Right ventricle myocardium superior (tissue), 1 donor: ENCODE results near the gene CDCA3. TPM values are rescaled to one million over a fixed set of nuclear protein-coding genes. Genes with fewer than 3 reads are reported as not detected.
"Not testable (repeated sequence)": the region's sequence is repeated elsewhere in the genome, so short reads cannot be mapped to it uniquely, and the experiment has no call there.

ENCODE experiments used
- ATAC-seq: fragments of 200-7000 bp; cut with Tn5 transposase; one replicate; pipeline ENCODE4 v1.9.1; 2020; ENCODE audit warnings: mild to moderate bottlenecking; ENCODE audit not compliant: poor library complexity
- DNase-seq: peaks from one replicate; pipeline ENCODE4 v3.0.0-alpha.2; 2020
- intact Hi-C: fragments of 100-400 bp; cut with DNase I; formaldehyde crosslinking; loops from one replicate; pipeline ENCODE4 v1.11.2; 2022
- total RNA-seq: library from RNA; stranded (reverse); fragmentation: NEBNext Ultra II Directional; extraction: Animal tissue kit (Norgen Biotek cat#: 25700); gene quantifications from one replicate; pipeline ENCODE4 v1.2.1, GENCODE V29; 2021
- donor health status: DM: no; HTN: yes; CAD: no; lungs with severe emphysema.

CDCA3 gene
- total RNA-seq, 1 donor from 2014 or later, result 1.3 TPM

DNA sequence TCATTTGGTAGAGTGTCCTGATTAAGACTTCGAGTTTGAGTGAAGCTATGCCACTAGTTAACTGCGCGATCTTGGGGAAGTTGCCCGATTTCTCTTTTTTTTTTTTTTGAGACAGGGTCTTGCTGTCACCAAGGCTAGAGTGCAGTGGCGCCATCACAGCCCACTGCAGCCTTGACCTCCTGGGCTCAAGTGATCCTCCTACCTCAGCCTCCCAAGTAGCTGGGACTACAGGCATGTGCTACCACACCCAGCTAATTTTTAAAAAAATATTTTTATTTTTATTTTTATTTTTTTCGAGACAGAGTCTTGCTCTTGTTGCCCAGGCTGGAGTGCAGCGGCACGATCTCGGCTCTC is 22.9 kb upstream of the CDCA3 start:
- DNase-seq, intact Hi-C loops, ATAC-seq: not testable (repeated sequence)

DNA sequence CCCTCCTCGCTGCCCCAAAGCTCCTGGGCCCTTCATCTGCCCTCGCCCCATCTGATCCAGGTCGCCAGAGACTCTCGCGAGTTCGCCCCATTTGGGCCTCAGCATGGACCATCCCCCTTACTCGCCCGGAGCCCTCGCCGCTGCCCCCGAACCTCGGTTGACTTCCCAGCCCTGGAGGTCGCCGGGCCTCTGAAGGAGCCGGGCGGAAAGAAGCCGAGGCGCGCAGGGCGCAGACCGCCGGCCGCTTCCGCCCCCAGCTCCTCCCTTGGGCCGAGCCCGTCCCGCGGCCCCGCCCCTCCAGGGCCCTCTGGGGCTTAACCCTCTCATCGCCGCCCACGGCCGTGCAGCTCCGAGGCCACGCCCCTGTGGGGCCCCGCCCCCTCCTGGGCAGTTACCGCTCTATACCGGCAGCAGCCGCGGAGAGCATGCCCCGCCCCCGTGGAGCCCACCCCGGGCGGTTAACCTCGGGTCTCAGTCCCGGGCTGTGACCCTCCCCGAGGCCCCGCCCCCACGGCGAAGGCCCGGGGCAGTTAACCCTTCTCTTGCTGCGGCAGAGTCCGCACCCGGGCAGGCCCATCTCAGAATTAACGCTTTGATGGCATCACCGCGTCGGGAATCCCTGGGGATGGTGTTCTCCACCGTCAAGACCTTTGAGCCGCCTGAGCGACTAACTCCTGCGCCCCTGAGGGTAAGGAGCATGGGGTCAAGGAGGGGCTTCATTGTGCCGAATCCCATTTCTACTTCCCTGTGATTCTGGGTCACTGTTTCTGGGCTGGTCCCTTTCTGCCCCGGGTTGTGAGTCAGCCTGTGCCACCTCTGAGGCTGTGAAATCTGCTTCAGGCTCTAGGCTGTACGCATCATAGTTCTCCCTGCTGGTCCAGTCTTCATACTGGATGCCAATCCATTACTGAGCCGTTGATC is 22.3 kb upstream of the CDCA3 start, which contains the start of gene SPSB2:
Gene SPSB2 (minus strand): TSS at position 210 of the 921 bp plus-strand sequence. CDS start 402 bp downstream, outside the sequence.
- ATAC-seq (peak; percentile 92), DNase-seq (peak; percentile 99)
- intact Hi-C loops, result no loop called here

DNA sequence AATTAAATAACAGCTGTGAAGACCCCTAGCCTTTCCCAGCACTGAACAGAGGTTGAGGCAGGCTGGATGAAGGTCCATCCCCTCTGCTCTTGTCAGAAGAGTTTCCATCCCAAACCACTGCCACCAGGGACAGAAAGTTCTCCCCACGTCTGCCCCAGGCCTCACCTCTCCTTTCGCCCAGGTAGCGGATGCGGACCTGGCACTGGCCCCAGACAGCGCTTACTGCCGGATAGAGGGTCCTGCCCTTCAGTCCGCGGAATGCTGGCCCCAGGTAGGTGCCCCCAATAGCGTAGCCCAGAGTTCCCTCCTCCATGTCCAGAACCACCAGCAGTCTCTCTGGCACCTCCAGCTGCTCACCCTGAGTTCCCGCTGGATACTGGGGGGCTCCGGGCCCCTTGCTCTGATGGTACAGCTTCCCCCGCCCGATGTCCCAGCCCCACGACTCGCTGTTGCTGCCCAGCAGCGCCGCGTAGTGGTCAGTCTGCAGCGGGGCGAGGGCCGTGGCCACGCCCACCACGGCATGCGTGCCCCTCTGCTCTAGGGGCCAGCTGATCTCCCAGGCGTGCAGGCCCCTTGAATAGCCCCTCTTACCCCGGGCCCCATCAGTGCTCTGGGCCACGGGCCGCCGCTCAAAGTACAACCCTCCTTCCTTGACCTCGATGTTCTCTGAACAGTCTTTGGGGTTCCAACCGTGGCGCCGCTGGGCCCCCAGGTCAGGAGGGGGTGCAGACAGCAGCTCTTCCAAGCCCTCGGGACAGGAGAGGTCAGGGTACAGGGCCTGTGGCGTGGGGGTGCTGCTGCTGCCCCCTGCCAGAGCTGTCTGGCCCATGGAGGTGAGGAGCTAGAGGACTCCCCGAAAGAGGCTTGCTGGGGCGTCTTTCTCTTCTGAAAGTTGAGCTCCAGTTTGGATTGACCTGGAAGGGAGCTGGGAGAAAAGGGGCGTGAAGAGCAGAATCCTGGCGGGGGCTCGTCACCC is 21.3 kb upstream of the CDCA3 start:
- peak; percentile 92 for DNase-seq
- peak; percentile 75 for ATAC-seq
- intact Hi-C loops, result no loop called here

DNA sequence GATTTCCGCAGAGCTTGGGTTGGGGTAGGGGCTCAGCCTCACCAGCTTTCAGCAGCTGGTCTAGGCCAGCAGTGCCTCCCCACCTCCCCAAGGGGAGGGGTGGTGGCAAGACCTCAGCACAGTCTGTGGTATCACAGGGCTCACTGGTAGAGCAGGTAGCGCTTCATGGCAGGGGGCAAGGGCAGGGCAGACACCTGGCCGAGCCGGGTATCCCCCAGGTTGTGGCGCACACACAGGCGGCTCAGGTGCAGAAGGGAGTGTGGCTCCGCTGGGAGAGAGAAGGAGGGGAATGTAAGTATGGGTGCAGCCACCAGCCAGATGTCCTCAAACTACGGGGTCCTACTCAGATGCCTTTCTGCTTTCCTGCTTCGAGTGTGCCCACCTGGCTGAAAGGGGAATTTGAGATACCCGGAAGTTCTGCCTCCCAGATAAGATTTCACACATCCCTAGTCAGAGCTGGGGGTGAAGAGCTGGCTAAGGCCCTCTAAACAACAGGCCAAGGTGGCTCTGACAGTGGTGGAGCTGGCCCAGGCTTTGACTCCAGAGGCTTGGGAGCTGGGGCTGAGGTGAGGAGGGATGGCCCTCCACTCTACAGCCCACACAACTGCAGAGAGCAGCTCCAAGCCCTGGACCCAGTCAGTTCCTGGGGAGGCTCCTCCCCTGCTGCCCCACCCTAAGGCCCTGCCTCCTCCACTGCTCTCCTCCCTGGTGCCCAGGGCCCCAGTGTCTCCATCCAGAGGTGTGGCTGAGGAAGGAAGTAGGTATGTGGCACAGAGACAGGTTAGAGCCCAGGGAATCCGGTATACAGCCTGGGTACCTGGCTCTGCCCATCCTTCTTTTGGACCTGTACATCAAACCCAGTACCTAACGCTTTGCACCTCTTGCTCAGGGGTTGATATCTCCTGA is 20.2 kb upstream of the CDCA3 start:
- DNase-seq (peak; percentile 49), ATAC-seq (no peak)
- intact Hi-C loops, result no loop called here

DNA sequence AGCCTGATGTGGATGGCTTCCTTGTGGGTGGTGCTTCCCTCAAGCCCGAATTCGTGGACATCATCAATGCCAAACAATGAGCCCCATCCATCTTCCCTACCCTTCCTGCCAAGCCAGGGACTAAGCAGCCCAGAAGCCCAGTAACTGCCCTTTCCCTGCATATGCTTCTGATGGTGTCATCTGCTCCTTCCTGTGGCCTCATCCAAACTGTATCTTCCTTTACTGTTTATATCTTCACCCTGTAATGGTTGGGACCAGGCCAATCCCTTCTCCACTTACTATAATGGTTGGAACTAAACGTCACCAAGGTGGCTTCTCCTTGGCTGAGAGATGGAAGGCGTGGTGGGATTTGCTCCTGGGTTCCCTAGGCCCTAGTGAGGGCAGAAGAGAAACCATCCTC is 19.2 kb upstream of the CDCA3 start:
- intact Hi-C loops, DNase-seq, ATAC-seq: not testable (repeated sequence)

DNA sequence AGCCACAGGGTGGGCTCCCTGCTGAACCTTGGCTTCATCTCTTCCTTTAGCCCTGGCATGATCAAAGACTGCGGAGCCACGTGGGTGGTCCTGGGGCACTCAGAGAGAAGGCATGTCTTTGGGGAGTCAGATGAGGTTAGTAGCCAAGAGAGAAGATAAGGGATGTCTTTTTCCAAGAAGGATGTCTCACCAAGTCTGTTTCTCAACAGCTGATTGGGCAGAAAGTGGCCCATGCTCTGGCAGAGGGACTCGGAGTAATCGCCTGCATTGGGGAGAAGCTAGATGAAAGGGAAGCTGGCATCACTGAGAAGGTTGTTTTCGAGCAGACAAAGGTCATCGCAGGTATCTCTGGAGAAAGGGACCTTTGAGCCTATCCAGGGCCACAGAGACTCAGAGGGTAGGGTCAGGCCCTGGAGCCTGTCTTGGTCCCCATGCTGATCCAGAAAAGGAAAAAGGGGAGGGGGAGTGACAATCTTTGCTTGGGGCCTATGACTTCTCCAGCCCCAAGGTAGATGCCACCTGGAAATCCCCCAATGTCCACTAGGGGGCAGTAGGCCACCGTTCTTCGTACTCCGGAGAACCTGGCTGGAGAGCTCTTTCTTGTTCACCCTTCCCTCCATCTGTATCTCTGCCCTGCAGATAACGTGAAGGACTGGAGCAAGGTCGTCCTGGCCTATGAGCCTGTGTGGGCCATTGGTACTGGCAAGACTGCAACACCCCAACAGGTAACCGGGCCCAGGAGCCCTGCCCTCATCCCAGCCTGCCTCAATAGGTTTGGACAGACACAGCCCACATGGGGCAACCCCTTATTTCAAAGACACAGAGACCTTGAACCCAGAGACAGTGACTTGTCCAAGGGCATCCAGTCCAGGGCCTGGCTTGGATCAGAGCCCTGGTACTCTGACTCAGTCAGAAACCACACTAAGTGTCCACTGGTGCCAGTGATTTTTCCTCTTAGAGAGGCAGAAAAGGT is 18.2 kb upstream of the CDCA3 start:
- ATAC-seq (peak; percentile 4), DNase-seq (peak; percentile 78)
- intact Hi-C loops, result no loop called here

DNA sequence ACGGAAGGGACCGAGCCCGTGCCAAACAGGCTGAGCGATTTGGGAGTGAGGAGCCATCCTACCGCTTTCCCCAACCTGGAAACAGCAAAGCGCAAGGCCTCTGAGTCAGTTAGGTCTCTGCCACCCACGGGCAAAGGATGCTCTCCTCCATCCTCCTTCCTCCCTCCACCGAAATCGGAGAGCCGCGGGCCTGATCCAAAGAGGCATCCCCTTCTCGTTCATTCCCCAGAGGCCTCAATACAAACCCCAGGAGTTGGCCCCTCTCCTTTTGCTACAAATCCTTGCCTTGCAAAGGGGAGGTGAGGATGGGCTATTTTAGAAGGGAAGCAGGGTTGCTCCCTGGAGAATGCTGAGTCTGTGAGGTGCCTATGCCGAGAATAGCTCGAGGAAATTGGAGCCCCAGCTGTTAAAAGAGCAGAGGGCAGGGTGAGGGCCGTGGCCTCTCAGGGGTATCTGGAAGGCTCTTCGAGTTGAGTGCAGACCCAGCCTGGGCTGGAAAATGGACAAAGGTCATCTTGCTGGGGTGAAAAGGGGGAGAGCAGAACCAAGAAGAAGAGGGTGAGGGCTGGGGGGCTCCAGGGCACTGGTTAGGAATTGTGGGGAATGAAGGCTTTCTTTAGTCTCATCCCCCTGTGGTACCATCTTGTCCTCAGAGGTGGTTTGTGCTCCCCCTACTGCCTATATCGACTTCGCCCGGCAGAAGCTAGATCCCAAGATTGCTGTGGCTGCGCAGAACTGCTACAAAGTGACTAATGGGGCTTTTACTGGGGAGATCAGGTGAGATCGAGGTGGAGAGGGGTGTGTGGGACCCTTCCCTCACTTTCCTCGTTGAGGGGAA is 17.3 kb upstream of the CDCA3 start:
- intact Hi-C loops, result no loop called here
- ATAC-seq, result no peak
- no peak for DNase-seq

DNA sequence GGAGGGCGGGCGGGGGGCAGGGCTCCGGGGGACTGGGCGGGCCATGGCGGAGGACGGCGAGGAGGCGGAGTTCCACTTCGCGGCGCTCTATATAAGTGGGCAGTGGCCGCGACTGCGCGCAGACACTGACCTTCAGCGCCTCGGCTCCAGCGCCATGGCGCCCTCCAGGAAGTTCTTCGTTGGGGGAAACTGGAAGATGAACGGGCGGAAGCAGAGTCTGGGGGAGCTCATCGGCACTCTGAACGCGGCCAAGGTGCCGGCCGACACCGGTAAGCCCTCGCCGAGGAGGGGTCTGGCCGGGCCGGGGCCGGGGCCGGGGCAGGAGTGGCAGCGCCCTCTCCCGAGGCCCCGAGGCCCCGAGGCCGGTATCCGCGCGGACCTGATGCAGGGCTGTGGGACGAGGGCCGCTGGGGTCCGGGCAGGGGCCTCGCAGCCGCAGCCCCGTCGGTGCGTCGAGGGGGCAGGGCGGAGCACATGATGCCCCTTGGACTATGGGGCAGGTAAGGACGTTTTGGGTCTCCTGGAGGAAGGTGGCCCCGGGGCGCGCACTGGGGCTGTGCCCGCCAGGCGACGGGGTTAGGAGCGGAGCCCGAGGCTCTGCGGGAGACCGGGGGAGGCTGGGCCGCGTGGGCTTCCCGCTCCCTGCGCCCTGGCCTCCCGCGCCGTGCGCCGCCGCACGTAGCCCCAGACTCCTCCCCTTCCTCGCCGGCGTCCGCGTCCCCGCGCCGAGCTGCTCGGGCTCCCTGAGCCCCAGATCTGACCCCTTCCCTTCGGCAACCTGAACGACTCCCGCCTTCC is 16.5 kb upstream of the CDCA3 start, which contains the start of gene TPI1:
Gene TPI1 (plus strand): TSS at position 119 of the 798 bp plus-strand sequence. CDS start 36 bp downstream, at position 155.
- intact Hi-C loops, result no loop called here
- DNase-seq (peak; percentile 91), ATAC-seq (peak; percentile 89)

DNA sequence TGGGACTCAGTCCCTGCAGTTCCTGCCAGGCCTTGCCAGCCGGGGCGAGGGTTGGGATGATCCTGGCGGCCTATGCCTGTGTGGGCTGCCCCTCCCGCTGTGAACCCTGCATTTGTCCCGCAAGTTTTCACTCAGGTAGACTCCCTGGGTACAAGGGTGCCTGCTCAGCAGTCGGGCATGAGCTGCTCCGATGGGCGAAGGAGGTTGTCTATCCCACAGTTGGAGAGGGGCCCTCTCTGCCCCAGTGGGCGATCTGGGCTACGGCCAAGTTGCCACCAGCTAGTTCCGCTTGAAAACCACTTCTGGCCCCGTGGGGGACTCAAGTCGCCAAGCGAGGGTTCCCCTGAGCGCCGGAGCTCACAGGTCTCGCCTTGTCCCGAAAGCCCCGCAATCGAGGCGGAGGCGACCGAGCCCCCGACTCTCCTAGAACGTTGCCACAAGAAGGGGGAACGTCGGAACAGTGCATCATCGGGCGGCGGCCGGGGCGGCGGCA is 15.9 kb upstream of the CDCA3 start:
- intact Hi-C loops, result no loop called here
- DNase-seq (no peak), ATAC-seq (peak; percentile 4)

DNA sequence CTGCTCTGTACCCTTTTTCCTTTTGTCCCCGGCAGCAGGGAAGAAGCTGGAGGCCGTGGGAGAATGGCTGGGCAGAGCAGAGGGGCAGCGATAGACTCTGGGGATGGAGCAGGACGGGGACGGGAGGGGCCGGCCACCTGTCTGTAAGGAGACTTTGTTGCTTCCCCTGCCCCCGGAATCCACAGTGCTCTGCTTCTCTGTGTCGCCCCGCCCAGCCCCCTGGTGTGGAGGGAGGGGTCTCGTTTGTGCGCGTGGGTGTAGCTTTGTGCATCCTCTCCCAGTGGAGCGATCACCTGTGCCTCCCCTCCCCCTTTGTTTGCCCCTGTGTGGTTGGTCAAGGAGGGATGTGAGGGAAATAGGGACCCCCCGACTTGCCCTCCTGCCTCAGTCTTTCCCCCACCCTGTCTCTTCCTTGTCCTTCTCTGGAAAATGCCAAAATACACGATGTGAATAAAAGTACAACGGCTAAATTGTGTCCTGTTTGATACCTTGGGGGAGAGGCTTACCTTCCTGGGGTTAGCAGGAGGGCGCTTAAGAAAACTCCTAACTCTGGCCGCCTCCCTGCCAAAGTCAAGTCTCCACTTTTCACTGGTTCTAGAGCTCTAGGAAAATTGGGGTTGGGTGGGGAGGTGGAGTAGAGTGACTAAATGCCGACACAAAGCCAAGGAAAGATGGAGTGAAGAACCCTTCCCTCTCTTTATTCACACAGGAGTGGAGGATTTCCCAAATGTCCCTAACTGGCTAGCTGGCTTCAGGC is 15.3 kb upstream of the CDCA3 start:
- intact Hi-C loops, result no loop called here
- ATAC-seq (no peak), DNase-seq (no peak)

DNA sequence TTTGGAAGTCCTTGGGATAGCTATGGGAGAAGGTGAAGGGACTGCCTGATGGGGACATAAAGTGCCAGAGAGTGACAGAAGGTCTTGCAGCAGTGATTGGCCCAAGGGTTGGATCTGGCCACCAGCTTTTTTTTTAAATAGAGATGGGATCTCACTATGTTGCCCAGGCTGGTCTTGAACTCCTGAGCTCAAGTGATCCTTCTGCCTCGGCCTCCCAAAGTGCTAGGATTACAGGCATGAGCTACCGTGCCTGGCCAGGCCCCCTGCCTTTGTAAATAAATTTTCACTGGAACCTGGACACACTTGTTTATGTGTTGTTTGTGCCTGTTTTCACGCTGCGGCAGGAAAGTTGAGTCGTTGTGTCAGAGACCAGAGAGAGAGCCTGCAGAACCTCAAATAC is 14.2 kb upstream of the CDCA3 start:
- intact Hi-C loops, DNase-seq, ATAC-seq: not testable (repeated sequence)

DNA sequence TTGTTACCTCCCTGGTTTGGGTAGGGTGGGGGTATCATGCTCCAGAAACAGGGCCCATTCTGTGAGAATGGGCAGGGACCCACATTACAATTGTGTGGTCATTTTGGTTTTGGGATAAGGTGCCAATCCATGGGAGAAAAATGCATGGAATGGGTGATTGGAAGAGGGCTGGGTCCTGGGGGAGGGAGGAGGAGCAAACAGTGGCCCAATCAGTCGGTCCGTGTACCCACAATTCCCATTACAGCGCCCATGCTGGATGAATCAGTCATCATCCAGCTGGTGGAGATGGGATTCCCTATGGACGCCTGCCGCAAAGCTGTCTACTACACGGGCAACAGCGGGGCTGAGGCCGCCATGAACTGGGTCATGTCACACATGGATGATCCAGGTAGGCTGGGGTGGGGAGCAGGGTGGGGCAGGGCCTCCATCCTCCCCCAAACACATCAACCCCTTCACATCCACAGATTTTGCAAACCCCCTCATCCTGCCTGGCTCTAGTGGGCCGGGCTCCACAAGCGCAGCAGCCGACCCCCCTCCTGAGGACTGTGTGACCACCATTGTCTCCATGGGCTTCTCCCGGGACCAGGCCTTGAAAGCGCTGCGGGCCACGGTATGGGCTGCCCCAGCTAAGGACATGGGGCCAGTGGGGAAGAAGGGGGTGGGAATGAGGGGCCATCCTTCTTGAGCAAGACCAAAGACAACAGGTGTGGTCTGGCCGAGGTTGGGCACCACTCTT is 12.7 kb upstream of the CDCA3 start:
- intact Hi-C loops, result no loop called here
- DNase-seq, result no peak
- no peak for ATAC-seq

DNA sequence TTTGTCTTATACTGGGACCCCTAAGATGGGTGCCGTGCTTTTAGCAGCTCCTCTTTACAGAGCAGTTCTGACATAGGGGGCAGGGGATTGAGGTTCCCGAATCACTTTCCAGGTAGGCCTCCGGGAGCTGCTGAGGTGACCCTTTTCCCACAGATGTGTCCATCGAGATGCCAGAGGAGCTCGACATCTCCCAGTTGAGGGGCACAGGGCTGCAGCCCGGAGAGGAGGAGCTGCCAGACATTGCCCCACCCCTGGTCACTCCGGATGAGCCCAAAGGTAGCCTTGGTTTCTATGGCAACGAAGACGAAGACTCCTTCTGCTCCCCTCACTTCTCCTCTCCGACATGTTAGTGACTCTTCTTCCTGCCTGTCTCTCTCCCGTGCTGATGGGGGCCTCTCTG is 11.9 kb upstream of the CDCA3 start:
- DNase-seq (no peak), ATAC-seq (no peak)
- intact Hi-C loops, result no loop called here

DNA sequence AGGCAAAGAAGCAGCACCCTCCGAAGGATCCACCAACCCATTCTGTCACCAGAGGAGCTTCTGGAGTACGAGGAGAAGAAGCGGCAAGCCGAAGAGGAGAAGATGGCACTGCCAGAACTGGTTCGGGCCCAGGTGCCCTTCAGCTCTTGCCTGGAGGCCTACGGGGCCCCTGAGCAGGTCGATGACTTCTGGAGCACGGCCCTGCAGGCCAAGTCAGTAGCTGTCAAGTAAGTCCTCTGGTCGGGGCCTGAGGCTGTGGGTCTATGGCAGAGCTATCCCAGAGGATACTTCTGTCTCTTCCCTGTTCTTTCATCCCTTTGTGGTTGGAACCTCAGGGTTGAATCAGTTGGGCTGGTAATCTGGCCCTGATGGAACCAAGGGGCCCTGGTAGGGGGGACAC is 10.3 kb upstream of the CDCA3 start:
- no peak for ATAC-seq
- intact Hi-C loops, result no loop called here

More for the DNA sequence above, 10.3 kb upstream of the CDCA3 start:
- DNase-seq, result no peak
